Measurements from ENCODE around the gene PRDM8.
A peak's percentile ranks its signal among the peaks of the same experiment; 100 is the strongest.

PRDM8 gene

DNA sequence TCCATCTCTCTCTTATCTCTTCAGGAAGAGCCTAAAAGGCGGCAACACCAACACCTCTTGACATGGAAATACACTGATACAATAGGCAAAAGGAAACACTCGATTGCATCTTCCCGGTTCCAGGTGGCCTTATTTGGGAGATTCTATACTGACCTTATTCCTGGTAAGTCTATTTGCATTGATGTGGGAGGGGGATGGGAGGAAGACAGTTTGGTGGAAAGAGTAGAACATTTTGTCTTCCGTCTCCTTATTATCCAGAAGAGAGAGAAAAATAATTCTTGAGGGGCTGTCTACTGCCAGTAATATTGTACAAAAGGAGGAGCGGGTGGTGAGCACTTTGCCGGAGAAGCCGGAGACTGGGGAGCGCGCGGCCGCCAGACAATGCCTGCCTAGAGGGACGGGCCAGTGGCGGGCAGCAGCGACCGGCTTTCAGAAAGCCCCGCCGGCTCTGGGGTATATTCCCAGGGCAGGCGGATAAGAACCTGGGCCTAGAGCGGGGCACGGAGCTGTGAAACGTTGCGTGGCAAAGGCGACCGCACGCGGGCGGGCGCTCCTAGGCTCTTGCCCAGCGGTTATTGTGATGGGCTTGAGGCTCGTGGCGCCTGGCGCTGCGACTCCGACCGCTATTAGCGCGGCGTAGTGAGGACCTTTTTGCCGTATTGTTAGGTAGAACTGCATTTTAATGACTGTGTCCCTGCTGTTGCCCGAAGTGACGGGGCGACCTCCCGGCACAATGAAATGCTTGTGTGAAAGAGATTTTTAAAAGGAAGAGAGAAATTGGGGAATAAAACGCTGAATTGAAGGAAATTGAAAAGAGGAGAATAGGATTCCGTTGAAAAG is 518 bp downstream of the PRDM8 start:
- Histone ChIP-seq H3K9me2 (replicated peaks; ENCODE audit: control insufficient read depth, low read length) (no peaks in the 10 kb centered on the region), H3K36me3 (ENCODE audit: control insufficient read depth, low read length) (no peaks in the 10 kb centered on the region), H3K4me1 (ENCODE audit: control insufficient read depth, low read length) (peaks cover 13% of the 10 kb centered on the region), H3K79me2 (ENCODE audit: control insufficient read depth, low read length) (no peaks in the 10 kb centered on the region), H3K4me3 (ENCODE audit: low read length) (no peak overlapping the region), H4K20me1 (ENCODE audit: control insufficient read depth, insufficient read depth, low read depth, low read length) (no peaks in the 10 kb centered on the region), H3F3A (ENCODE audit: control insufficient read depth, insufficient read depth) (no peaks in the 10 kb centered on the region), H3K27ac (ENCODE audit: low read depth, low read length) (no peak overlapping the region), H3K27me3 (ENCODE audit: control insufficient read depth, low read length) (peaks cover 65% of the 10 kb centered on the region), H3K9me3 (ENCODE audit: control insufficient read depth, insufficient read depth, low read length) (no peaks in the 10 kb centered on the region), H3K4me2 (ENCODE audit: low read length) (peak overlapping the region; percentile 13)
- TF ChIP-seq, protein P1, sequence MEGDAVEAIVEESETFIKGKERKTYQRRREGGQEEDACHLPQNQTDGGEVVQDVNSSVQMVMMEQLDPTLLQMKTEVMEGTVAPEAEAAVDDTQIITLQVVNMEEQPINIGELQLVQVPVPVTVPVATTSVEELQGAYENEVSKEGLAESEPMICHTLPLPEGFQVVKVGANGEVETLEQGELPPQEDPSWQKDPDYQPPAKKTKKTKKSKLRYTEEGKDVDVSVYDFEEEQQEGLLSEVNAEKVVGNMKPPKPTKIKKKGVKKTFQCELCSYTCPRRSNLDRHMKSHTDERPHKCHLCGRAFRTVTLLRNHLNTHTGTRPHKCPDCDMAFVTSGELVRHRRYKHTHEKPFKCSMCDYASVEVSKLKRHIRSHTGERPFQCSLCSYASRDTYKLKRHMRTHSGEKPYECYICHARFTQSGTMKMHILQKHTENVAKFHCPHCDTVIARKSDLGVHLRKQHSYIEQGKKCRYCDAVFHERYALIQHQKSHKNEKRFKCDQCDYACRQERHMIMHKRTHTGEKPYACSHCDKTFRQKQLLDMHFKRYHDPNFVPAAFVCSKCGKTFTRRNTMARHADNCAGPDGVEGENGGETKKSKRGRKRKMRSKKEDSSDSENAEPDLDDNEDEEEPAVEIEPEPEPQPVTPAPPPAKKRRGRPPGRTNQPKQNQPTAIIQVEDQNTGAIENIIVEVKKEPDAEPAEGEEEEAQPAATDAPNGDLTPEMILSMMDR (IDR thresholded peaks at IDR 0.05; ENCODE audit: low read depth, low read length, poor library complexity, severe bottlenecking): no peak
- no peak for TF ChIP-seq EZH2phosphoT487 (IDR thresholded peaks at IDR 0.05; ENCODE audit: borderline replicate concordance, low read length)

DNA sequence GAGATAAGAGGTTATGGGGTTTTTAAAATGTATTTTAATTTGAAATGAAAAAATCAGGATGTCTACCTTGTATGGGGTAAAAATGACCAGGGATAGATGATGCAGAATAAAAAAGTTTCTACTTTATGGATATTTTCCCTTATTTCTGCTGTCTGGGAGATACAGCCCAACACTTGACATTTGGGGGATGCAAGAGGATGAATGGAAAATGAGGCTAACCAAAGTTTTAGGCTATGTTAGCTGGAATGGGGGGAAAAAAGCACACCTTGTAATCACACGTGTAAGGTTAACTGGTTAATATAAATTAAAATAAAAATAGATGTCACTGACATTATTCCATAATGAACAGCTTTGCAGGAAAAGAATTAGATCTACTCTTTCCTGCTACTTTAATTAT is 1.1 kb downstream of the PRDM8 start:
- Histone ChIP-seq H3K4me1 (ENCODE audit: control insufficient read depth, low read length) (peaks cover 16% of the 10 kb centered on the region), H4K20me1 (ENCODE audit: control insufficient read depth, insufficient read depth, low read depth, low read length) (no peaks in the 10 kb centered on the region), H3K79me2 (ENCODE audit: control insufficient read depth, low read length) (no peaks in the 10 kb centered on the region), H3K27ac (ENCODE audit: low read depth, low read length) (no peak overlapping the region), H3K27me3 (ENCODE audit: control insufficient read depth, low read length) (peaks cover 72% of the 10 kb centered on the region), H3K36me3 (ENCODE audit: control insufficient read depth, low read length) (no peaks in the 10 kb centered on the region), H3F3A (ENCODE audit: control insufficient read depth, insufficient read depth) (no peaks in the 10 kb centered on the region), H3K4me2 (ENCODE audit: low read length) (no peak overlapping the region), H3K9me3 (ENCODE audit: control insufficient read depth, insufficient read depth, low read length) (no peaks in the 10 kb centered on the region), H3K4me3 (ENCODE audit: low read length) (no peak overlapping the region), H3K9me2 (replicated peaks; ENCODE audit: control insufficient read depth, low read length) (no peaks in the 10 kb centered on the region)
- TF ChIP-seq EZH2phosphoT487 (IDR thresholded peaks at IDR 0.05; ENCODE audit: borderline replicate concordance, low read length): no peak
- TF ChIP-seq, protein P1 (IDR thresholded peaks at IDR 0.05; ENCODE audit: low read depth, low read length, poor library complexity, severe bottlenecking): no peak

DNA sequence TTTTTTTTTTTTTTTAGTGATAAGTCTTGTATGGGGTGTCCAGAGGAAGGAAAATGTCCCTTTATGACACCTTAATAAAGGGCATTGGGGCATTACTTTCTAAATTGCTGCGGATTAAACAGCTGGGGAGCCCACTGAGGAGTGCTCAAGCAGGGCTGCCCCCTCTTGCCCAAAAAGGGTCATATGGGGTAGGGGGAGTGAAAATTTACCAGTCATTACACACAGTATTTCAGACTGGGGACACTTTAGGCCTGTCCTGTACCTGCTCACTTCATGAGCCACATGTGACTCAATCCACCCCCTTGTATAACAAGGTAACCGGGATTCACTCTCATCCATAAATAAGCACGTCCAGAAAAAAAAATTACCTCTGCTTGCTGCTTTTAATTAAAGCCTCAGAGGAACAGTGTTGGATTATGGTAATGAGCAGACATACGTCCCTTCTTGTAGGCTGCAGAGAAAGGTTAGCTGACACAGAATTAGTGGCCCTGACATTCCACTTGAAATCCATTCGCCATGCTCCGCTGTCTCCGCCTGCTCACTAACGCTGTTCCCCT is 1.8 kb downstream of the PRDM8 start:
- Histone ChIP-seq H3K4me1 (ENCODE audit: control insufficient read depth, low read length) (peaks cover 16% of the 10 kb centered on the region), H3K27ac (ENCODE audit: low read depth, low read length) (no peak overlapping the region), H3F3A (ENCODE audit: control insufficient read depth, insufficient read depth) (no peaks in the 10 kb centered on the region), H3K36me3 (ENCODE audit: control insufficient read depth, low read length) (no peaks in the 10 kb centered on the region), H3K9me2 (replicated peaks; ENCODE audit: control insufficient read depth, low read length) (no peaks in the 10 kb centered on the region), H3K4me2 (ENCODE audit: low read length) (no peak overlapping the region), H3K79me2 (ENCODE audit: control insufficient read depth, low read length) (no peaks in the 10 kb centered on the region), H3K4me3 (ENCODE audit: low read length) (no peak overlapping the region), H4K20me1 (ENCODE audit: control insufficient read depth, insufficient read depth, low read depth, low read length) (no peaks in the 10 kb centered on the region), H3K9me3 (ENCODE audit: control insufficient read depth, insufficient read depth, low read length) (no peaks in the 10 kb centered on the region), H3K27me3 (ENCODE audit: control insufficient read depth, low read length) (peaks cover 71% of the 10 kb centered on the region)
- no peak for TF ChIP-seq EZH2phosphoT487 (IDR thresholded peaks at IDR 0.05; ENCODE audit: borderline replicate concordance, low read length)
- TF ChIP-seq, protein P1 (IDR thresholded peaks at IDR 0.05; ENCODE audit: low read depth, low read length, poor library complexity, severe bottlenecking): no peak

Measured in DOHH2 (cell line).